Ectodermal cell (in vitro differentiated cells): ENCODE measurements around the gene PKNOX1.
"Not testable (repeated sequence)": the region's sequence is repeated elsewhere in the genome, so short reads cannot be mapped to it uniquely, and the experiment has no call there.

ENCODE experiments used
- H3K27ac ChIP-seq: 2 replicates; pipeline ENCODE4 v1.7.0; 2013; ENCODE audit warnings: mild to moderate bottlenecking, low read depth, low read length; ENCODE audit not compliant: insufficient read depth, poor library complexity, severe bottlenecking
- H3K27me3 ChIP-seq: 2 replicates; pipeline ENCODE4 v1.7.0; 2013; ENCODE audit warnings: mild to moderate bottlenecking, low read length; ENCODE audit not compliant: insufficient read depth, control insufficient read depth, poor library complexity, severe bottlenecking
- H3K36me3 ChIP-seq: one replicate; pipeline ENCODE4 v1.7.0; 2013; ENCODE audit warnings: low read length; ENCODE audit not compliant: control insufficient read depth, insufficient read depth
- H3K4me1 ChIP-seq: one replicate; pipeline ENCODE4 v1.7.0; 2013; ENCODE audit warnings: low read length; ENCODE audit not compliant: control insufficient read depth, insufficient read depth
- H3K4me3 ChIP-seq: 2 replicates; pipeline ENCODE4 v1.7.0; 2013; ENCODE audit warnings: low read depth, low read length, control low read depth; ENCODE audit not compliant: insufficient read depth
- H3K9me3 ChIP-seq: 2 replicates; pipeline ENCODE4 v1.7.0; 2013; ENCODE audit warnings: mild to moderate bottlenecking, low read length, moderate library complexity; ENCODE audit not compliant: control insufficient read depth
- WGBS, 2 experiments: methylation state at CpG; one replicate each; pipeline ENCODE4 v1.1.7; 2013; ENCODE audit warnings: missing lambda C conversion rate in 2 of 2; 5-methylcytosine and 5-hydroxymethylcytosine counted together

Gene PKNOX1

GRCh38 chr21:43000041-43000440, 25.7 kb downstream of the PKNOX1 start:
- not testable (repeated sequence) for H3K4me3 ChIP-seq, H3K4me1 ChIP-seq, H3K9me3 ChIP-seq, H3K27ac ChIP-seq, H3K27me3 ChIP-seq, H3K36me3 ChIP-seq
- WGBS, 2 experiments: 92 to 98% methylated on average over 2 of the region's 2 CpGs

- H3K4me3 ChIP-seq: no peak overlapping the region
- WGBS, 2 experiments: 90 to 93% methylated on average over 4 of the region's 4 CpGs
- H3K27me3 ChIP-seq: no peaks in the 10 kb centered on the region
- no peaks in the 10 kb centered on the region for H3K9me3 ChIP-seq
- H3K4me1 ChIP-seq: no peaks in the 10 kb centered on the region
- H3K36me3 ChIP-seq: no peaks in the 10 kb centered on the region
- H3K27ac ChIP-seq: no peak overlapping the region
These were observed 27.0 kb downstream of the PKNOX1 start for GRCh38 chr21:43001316-43001715.

- Histone ChIP-seq H3K27me3 (no peaks in the 10 kb centered on the region), H3K27ac (no peak overlapping the region), H3K36me3 (no peaks in the 10 kb centered on the region), H3K9me3 (no peaks in the 10 kb centered on the region), H3K4me3 (no peak overlapping the region), H3K4me1 (no peaks in the 10 kb centered on the region)
- 83% methylated on average over 8 of the region's 8 CpGs for WGBS, 2 experiments
These were observed 30.6 kb downstream of the PKNOX1 start for GRCh38 chr21:43004926-43005325.

- WGBS, 2 experiments: 78 to 82% methylated on average over 9 of the region's 9 CpGs
- H3K9me3 ChIP-seq: no peaks in the 10 kb centered on the region
- no peaks in the 10 kb centered on the region for H3K4me1 ChIP-seq
- H3K27ac ChIP-seq: no peak overlapping the region
- H3K4me3 ChIP-seq: no peak overlapping the region
- no peaks in the 10 kb centered on the region for H3K27me3 ChIP-seq
- no peaks in the 10 kb centered on the region for H3K36me3 ChIP-seq
These were observed 31.3 kb downstream of the PKNOX1 start for GRCh38 chr21:43005635-43006034.

- not testable (repeated sequence) for H3K27me3 ChIP-seq, H3K4me3 ChIP-seq, H3K36me3 ChIP-seq, H3K9me3 ChIP-seq, H3K4me1 ChIP-seq, H3K27ac ChIP-seq
- WGBS, 2 experiments: 86 to 90% methylated on average over 14 of the region's 14 CpGs
These were observed 31.9 kb downstream of the PKNOX1 start for GRCh38 chr21:43006051-43006873.

GRCh38 chr21:43006874-43007208, 32.5 kb downstream of the PKNOX1 start:
- no peak overlapping the region for H3K4me3 ChIP-seq
- H3K27me3 ChIP-seq: no peaks in the 10 kb centered on the region
- H3K4me1 ChIP-seq: no peaks in the 10 kb centered on the region
- 95% methylated on average over 4 of the region's 4 CpGs for WGBS, 2 experiments
- no peak overlapping the region for H3K27ac ChIP-seq
- H3K9me3 ChIP-seq: no peaks in the 10 kb centered on the region
- H3K36me3 ChIP-seq: no peaks in the 10 kb centered on the region

GRCh38 chr21:43012596-43012995, 38.2 kb downstream of the PKNOX1 start:
- 96% methylated on average over 6 of the region's 6 CpGs for WGBS, 2 experiments
- Histone ChIP-seq H3K9me3 (no peaks in the 10 kb centered on the region), H3K27me3 (no peaks in the 10 kb centered on the region), H3K4me3 (no peak overlapping the region), H3K36me3 (no peaks in the 10 kb centered on the region), H3K27ac (no peak overlapping the region), H3K4me1 (no peaks in the 10 kb centered on the region)

- H3K36me3 ChIP-seq: no peaks in the 10 kb centered on the region
- H3K9me3 ChIP-seq: no peaks in the 10 kb centered on the region
- WGBS, 2 experiments: 87 to 89% methylated on average over 12 to 13 of the region's 13 CpGs
- no peaks in the 10 kb centered on the region for H3K4me1 ChIP-seq
- H3K27ac ChIP-seq: no peak overlapping the region
- no peak overlapping the region for H3K4me3 ChIP-seq
- no peaks in the 10 kb centered on the region for H3K27me3 ChIP-seq
These were observed 41.7 kb downstream of the PKNOX1 start for GRCh38 chr21:43015906-43016540.

GRCh38 chr21:43016728-43017127, 42.4 kb downstream of the PKNOX1 start:
- H3K4me1 ChIP-seq: no peaks in the 10 kb centered on the region
- H3K4me3 ChIP-seq: no peak overlapping the region
- WGBS, 2 experiments: 95% methylated on average over 13 of the region's 13 CpGs
- no peak overlapping the region for H3K27ac ChIP-seq
- no peaks in the 10 kb centered on the region for H3K9me3 ChIP-seq
- H3K27me3 ChIP-seq: no peaks in the 10 kb centered on the region
- H3K36me3 ChIP-seq: no peaks in the 10 kb centered on the region

GRCh38 chr21:43018519-43018918, 44.2 kb downstream of the PKNOX1 start:
- Histone ChIP-seq H3K4me3 (no peak overlapping the region), H3K27ac (no peak overlapping the region), H3K9me3 (no peaks in the 10 kb centered on the region), H3K36me3 (no peaks in the 10 kb centered on the region), H3K27me3 (no peaks in the 10 kb centered on the region), H3K4me1 (no peaks in the 10 kb centered on the region)
- WGBS, 2 experiments: 95 to 96% methylated on average over 10 of the region's 10 CpGs
